Gastroesophageal sphincter (tissue), 4 donors: ENCODE results near the gene PRAC1. TPM values are rescaled to one million over a fixed set of nuclear protein-coding genes. Genes with fewer than 3 reads are reported as not detected.
"Not testable (repeated sequence)": the region's sequence is repeated elsewhere in the genome, so short reads cannot be mapped to it uniquely, and the experiment has no call there.

Source experiments
- ATAC-seq: fragments of 150-250 bp; one replicate; pipeline ENCODE4 v1.9.1; 2016; ENCODE audit warnings: mild to moderate bottlenecking, moderate library complexity
- H3K27ac ChIP-seq, 4 donors: fragments of 200-600 bp; sonication (generic) in 3 of 4; 1 replicate in 3 of 4; 2 replicates in 1 of 4; pipeline ENCODE4 v1.5.1; 2016 to 2019
- H3K27me3 ChIP-seq: fragments of 200-600 bp; sonication (generic); one replicate; pipeline ENCODE4 v1.5.1; 2019
- H3K36me3 ChIP-seq, 2 donors: fragments of 200-600 bp; sonication (generic); one replicate each; pipeline ENCODE4 v1.5.1; 2019; ENCODE audit warnings: control low read depth in 1 of 2
- H3K4me1 ChIP-seq, 3 donors: fragments of 200-600 bp; sonication (generic); 1 replicate in 2 of 3; 2 replicates in 1 of 3; pipeline ENCODE4 v1.5.1; 2016 to 2019; ENCODE audit warnings: control low read depth in 2 of 3
- H3K4me3 ChIP-seq, 2 donors: fragments of 200-600 bp; sonication (generic); one replicate each; pipeline ENCODE4 v1.5.1; 2019; ENCODE audit warnings: mild to moderate bottlenecking in 1 of 2, moderate library complexity in 1 of 2
- H3K9me3 ChIP-seq, 3 donors: fragments of 200-600 bp; sonication (generic); one replicate each; pipeline ENCODE4 v1.5.1; 2017 to 2019; ENCODE audit warnings: control low read depth in 2 of 3
- CTCF ChIP-seq, 4 experiments: fragments of 200-600 bp in 2 of 4; fragments of 450-650 bp in 2 of 4; sonication (generic) in 1 of 4; IDR thresholded peaks; one replicate each; pipeline ENCODE4 v1.5.1; 2017 to 2019; ENCODE audit warnings: antibody characterized with exemption in 4 of 4, mild to moderate bottlenecking in 2 of 4, moderate library complexity in 2 of 4
- EP300 ChIP-seq: sonication (generic); formaldehyde crosslinking; IDR thresholded peaks from one replicate; pipeline ENCODE4 v1.6.1; 2017; ENCODE audit warnings: antibody characterized with exemption, mild to moderate bottlenecking
- POLR2A ChIP-seq, 2 donors: fragments of 450-650 bp; IDR thresholded peaks; one replicate each; pipeline ENCODE4 v1.6.1; 2017; ENCODE audit warnings: antibody characterized with exemption in 2 of 2, mild to moderate bottlenecking in 2 of 2, moderate library complexity in 1 of 2
- POLR2AphosphoS5 ChIP-seq: sonication (generic); formaldehyde crosslinking; IDR thresholded peaks from one replicate; pipeline ENCODE4 v1.6.1; 2017; ENCODE audit warnings: antibody characterized with exemption
- WGBS, 2 donors: methylation state at CpG; one replicate each; pipeline ENCODE4 v1.1.5; 2018; ENCODE audit warnings: low coverage in 1 of 2; 5-methylcytosine and 5-hydroxymethylcytosine counted together
- total RNA-seq, 4 donors: library from RNA; depleted of rRNA; stranded (reverse); fragments of >200 nt; gene quantifications; one replicate each; pipeline ENCODE4 v1.1.0, GENCODE V29; 2016

Gene PRAC1
- total RNA-seq, 4 donors from 2014 or later, result not detected

GRCh38 chr17:48718761-48719641 lies 3.3 kb downstream of the PRAC1 start:
- Histone ChIP-seq H3K36me3 (no peaks in the 10 kb centered on the region), H3K27me3 (peaks cover 100% of the 10 kb centered on the region), H3K4me1 (peaks cover 0 to 33% (median 15%) of the 10 kb centered on the region in 3 donors), H3K9me3 (no peaks in the 10 kb centered on the region), H3K27ac (no peak overlapping the region), H3K4me3 (no peak overlapping the region)
- 4 to 13% methylated on average over 4 to 24 of the region's 80 CpGs for WGBS, 2 donors
- ATAC-seq, result no peak
- no peak for TF ChIP-seq POLR2AphosphoS5
- TF ChIP-seq POLR2A (IDR thresholded peaks at IDR 0.05), result no peak
- TF ChIP-seq EP300, result no peak
- no peak for TF ChIP-seq CTCF (IDR thresholded peaks at IDR 0.05)

GRCh38 chr17:48718227-48718760 lies 4.0 kb downstream of the PRAC1 start:
- Histone ChIP-seq H3K9me3 (no peaks in the 10 kb centered on the region), H3K4me1 (peaks cover 0 to 26% (median 10%) of the 10 kb centered on the region in 3 donors), H3K36me3 (no peaks in the 10 kb centered on the region), H3K4me3 (no peak overlapping the region), H3K27ac (no peak overlapping the region), H3K27me3 (peaks cover 100% of the 10 kb centered on the region)
- no peak for ATAC-seq
- WGBS, 2 donors, result 19 to 20% methylated on average over 12 to 15 of the region's 24 CpGs
- TF ChIP-seq POLR2AphosphoS5 (no peak), POLR2A (IDR thresholded peaks at IDR 0.05) (no peak), EP300 (no peak), CTCF (IDR thresholded peaks at IDR 0.05) (no peak)

- no peaks in the 10 kb centered on the region for H3K9me3 ChIP-seq
- H3K27me3 ChIP-seq, result peaks cover 100% of the 10 kb centered on the region
- ATAC-seq, result no peak
- 7 to 9% methylated on average over 7 to 10 of the region's 10 CpGs for WGBS, 2 donors
- H3K4me1 ChIP-seq, result peaks cover 0 to 19% (median 9%) of the 10 kb centered on the region in 3 donors
- TF ChIP-seq POLR2AphosphoS5 (no peak), CTCF (IDR thresholded peaks at IDR 0.05) (no peak), EP300 (no peak), POLR2A (IDR thresholded peaks at IDR 0.05) (no peak)
- no peak overlapping the region for H3K4me3 ChIP-seq
- H3K27ac ChIP-seq, result no peak overlapping the region
- H3K36me3 ChIP-seq, result no peaks in the 10 kb centered on the region
These were observed 4.7 kb downstream of the PRAC1 start for GRCh38 chr17:48717367-48718226.

GRCh38 chr17:48716549-48716948 lies 5.8 kb downstream of the PRAC1 start:
- not testable (repeated sequence) for ATAC-seq

More at GRCh38 chr17:48716549-48716948, 5.8 kb downstream of the PRAC1 start:
- not testable (repeated sequence) for H3K4me3 ChIP-seq, H3K9me3 ChIP-seq, H3K36me3 ChIP-seq, H3K27ac ChIP-seq
- 58% methylated on average over 3 of the region's 3 CpGs; no CpG with 5 or more reads in 1 of the 2 donors for WGBS, 2 donors
- Histone ChIP-seq H3K27me3 (peaks cover 100% of the 10 kb centered on the region), H3K4me1 (peaks cover 0 to 19% (median 9%) of the 10 kb centered on the region in 3 donors)
